Neural progenitor cell (in vitro differentiated cells): ENCODE data around the gene IGSF3.

ENCODE experiments used
- EZH2 ChIP-seq: fragments of 200-600 bp; sonication (generic); IDR thresholded peaks from 2 replicates; pipeline ENCODE4 v1.6.1; 2017; ENCODE audit warnings: antibody characterized with exemption, mild to moderate bottlenecking, moderate library complexity
- TF ChIP-seq, protein P1 (sequence below): fragments of 200-600 bp; sonication (generic); IDR thresholded peaks from 2 replicates; pipeline ENCODE4 v1.5.1; 2017; ENCODE audit warnings: antibody characterized with exemption, mild to moderate bottlenecking

DNA sequence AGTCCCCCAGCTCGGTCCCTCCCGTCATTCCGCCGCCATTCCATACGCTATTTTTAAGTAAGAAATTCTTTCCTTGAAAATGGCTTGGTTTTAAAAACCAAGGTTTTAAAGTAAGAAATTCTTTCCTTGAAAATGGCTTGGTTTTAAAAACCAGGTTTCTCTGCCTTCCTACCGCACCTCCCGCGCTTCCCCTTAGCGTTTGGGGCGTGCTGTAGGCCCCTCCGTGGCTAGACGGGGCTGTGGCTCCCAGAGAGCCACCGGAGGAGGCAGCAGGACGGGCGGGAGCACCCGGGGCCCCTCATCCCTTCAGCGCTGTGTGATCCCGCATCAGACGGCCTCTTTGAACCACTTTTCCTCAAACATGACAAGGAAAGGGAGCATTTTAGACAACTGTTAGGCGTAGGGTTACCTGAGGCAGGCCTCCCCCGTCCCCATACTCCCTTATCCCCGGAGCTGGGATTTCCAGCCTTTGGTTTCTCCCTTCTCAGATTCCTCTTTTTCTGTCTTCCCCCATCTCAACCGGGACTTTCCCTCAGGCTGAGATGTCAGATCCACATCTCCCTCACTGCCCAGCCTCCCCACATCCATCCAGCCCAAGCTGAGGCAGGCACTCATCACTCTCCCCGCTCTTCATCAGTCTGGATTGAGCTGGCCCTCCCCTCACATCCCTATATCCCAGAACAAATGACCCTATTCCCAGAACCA, 96.2 kb downstream of the IGSF3 start:
- TF ChIP-seq, protein P1, sequence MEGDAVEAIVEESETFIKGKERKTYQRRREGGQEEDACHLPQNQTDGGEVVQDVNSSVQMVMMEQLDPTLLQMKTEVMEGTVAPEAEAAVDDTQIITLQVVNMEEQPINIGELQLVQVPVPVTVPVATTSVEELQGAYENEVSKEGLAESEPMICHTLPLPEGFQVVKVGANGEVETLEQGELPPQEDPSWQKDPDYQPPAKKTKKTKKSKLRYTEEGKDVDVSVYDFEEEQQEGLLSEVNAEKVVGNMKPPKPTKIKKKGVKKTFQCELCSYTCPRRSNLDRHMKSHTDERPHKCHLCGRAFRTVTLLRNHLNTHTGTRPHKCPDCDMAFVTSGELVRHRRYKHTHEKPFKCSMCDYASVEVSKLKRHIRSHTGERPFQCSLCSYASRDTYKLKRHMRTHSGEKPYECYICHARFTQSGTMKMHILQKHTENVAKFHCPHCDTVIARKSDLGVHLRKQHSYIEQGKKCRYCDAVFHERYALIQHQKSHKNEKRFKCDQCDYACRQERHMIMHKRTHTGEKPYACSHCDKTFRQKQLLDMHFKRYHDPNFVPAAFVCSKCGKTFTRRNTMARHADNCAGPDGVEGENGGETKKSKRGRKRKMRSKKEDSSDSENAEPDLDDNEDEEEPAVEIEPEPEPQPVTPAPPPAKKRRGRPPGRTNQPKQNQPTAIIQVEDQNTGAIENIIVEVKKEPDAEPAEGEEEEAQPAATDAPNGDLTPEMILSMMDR: no peak
- no peak for TF ChIP-seq EZH2
